ENCODE measurements around the gene KCNK10.

- TF ChIP-seq, protein P1, sequence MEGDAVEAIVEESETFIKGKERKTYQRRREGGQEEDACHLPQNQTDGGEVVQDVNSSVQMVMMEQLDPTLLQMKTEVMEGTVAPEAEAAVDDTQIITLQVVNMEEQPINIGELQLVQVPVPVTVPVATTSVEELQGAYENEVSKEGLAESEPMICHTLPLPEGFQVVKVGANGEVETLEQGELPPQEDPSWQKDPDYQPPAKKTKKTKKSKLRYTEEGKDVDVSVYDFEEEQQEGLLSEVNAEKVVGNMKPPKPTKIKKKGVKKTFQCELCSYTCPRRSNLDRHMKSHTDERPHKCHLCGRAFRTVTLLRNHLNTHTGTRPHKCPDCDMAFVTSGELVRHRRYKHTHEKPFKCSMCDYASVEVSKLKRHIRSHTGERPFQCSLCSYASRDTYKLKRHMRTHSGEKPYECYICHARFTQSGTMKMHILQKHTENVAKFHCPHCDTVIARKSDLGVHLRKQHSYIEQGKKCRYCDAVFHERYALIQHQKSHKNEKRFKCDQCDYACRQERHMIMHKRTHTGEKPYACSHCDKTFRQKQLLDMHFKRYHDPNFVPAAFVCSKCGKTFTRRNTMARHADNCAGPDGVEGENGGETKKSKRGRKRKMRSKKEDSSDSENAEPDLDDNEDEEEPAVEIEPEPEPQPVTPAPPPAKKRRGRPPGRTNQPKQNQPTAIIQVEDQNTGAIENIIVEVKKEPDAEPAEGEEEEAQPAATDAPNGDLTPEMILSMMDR (conservative IDR thresholded peaks at IDR 0.05): no peak
- TF ChIP-seq ZFX (IDR thresholded peaks at IDR 0.05): no peak
These were observed 73.8 kb downstream of the KCNK10 start for GRCh38 chr14:88249266-88249665.
